Measurements from ENCODE around the gene SPATA20.

Gene SPATA20

DNA sequence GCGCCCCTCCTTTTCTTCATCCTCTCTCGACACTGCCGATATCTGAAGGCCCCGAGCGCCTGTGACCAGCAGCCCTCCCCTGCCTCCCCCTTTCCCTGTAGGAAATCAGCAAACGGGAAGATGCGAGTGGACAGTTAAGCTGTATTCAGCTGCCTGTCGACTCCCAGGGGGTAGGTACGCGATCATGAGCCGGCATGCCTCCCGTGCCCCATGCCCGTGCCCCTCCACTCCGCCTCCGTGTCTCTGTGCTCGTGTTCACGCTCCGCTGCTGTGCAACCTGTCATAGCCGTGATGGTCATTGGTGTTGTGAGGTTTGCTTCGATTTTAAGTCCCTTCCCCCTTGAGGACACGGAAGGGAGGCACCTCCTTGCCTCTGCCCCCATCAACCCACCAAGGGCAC is 47.9 kb downstream of the SPATA20 start:
- Histone ChIP-seq H4K20me1 (ENCODE audit: insufficient read depth, low read length) (no peaks in the 10 kb centered on the region), H3K36me3 (replicated peaks; ENCODE audit: low read depth, low read length) (no peaks in the 10 kb centered on the region), H3K4me2 (ENCODE audit: low read length) (no peak overlapping the region), H3K4me3 (ENCODE audit: low read length) (no peak overlapping the region), H3K4me1 (ENCODE audit: low read length) (peaks cover 4% of the 10 kb centered on the region), H3K79me2 (ENCODE audit: low read length) (no peaks in the 10 kb centered on the region), H3K27me3 (ENCODE audit: low read depth, low read length) (peaks cover 13% of the 10 kb centered on the region; the same call in 1 of the 2 replicates), H3K9me3 (ENCODE audit: insufficient read depth, low read length) (no peaks in the 10 kb centered on the region), H2AFZ (ENCODE audit: low read depth, low read length) (no peak overlapping the region), H3K9ac (ENCODE audit: low read length) (no peak overlapping the region), H3K27ac (ENCODE audit: low read length) (no peak overlapping the region)
- TF ChIP-seq, protein P1, sequence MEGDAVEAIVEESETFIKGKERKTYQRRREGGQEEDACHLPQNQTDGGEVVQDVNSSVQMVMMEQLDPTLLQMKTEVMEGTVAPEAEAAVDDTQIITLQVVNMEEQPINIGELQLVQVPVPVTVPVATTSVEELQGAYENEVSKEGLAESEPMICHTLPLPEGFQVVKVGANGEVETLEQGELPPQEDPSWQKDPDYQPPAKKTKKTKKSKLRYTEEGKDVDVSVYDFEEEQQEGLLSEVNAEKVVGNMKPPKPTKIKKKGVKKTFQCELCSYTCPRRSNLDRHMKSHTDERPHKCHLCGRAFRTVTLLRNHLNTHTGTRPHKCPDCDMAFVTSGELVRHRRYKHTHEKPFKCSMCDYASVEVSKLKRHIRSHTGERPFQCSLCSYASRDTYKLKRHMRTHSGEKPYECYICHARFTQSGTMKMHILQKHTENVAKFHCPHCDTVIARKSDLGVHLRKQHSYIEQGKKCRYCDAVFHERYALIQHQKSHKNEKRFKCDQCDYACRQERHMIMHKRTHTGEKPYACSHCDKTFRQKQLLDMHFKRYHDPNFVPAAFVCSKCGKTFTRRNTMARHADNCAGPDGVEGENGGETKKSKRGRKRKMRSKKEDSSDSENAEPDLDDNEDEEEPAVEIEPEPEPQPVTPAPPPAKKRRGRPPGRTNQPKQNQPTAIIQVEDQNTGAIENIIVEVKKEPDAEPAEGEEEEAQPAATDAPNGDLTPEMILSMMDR (IDR thresholded peaks at IDR 0.05; ENCODE audit: low read depth, low read length): no peak

DNA sequence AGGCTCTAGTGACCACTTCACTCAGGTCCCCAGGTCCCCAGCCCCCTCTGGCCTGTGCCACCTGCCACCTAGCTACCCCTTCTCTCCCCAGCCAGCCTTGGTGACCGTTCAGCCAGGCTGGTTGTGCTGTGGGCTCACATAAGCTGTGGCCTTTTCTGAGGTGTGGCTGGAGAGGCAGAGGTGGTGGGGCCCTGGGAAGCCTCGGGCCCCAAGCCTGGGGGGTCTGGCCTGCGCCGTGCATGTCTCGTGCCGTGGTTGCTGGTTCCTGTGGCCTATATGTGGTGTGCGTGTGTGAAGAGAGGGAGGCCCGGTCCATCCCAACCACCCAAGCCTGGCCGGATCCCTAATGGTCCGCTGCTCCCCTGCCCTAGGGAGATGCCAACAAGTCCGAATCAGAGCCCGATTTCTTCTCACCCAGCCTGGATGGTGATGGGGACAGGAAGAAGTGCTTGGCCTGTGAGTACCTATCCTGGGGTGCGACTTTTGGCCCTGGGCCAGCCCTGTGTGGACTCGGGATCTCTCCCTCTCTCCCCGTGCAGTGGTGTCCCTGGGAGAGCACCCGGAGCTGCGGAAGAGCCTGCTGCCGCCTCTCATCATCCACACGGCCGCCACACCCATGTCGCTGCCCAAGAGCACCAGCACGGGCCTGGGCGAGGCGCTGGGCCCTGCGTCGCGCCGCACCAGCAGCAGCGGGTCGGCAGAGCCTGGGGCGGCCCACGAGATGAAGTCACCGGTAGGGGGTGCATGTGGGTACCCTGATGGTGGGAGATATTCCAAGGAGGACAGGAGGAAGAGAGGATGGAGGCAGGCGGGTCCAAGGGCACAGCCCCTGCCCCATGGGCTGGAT is 49.4 kb downstream of the SPATA20 start:
- Histone ChIP-seq H3K27ac (ENCODE audit: low read length) (no peak overlapping the region), H4K20me1 (ENCODE audit: insufficient read depth, low read length) (no peaks in the 10 kb centered on the region)

DNA sequence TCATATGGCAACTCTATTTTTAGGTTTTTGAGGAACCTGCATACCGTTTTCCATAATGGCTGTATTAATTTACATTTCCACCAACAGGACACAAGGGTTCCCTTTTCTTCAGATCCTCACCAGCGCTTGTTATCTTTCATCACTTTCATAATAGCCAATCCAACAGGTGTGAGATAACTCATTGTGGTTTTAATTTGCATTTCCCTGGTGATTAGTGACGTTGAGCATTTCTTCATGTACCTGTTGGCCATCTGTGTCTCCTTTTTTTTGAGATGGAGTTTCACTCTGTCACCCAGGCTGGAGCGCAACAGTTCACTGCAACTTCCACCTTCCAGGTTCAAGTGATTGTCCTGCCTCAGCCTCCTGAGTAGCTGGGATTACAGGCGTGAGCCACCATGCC is 51.5 kb downstream of the SPATA20 start:
- Histone ChIP-seq H3K27ac (ENCODE audit: low read length) (no peak overlapping the region), H3K4me3 (ENCODE audit: low read length) (no peak overlapping the region), H3K27me3 (ENCODE audit: low read depth, low read length) (peaks cover 35% of the 10 kb centered on the region), H3K9ac (ENCODE audit: low read length) (no peak overlapping the region), H3K36me3 (replicated peaks; ENCODE audit: low read depth, low read length) (no peaks in the 10 kb centered on the region), H3K79me2 (ENCODE audit: low read length) (no peaks in the 10 kb centered on the region), H3K9me3 (ENCODE audit: insufficient read depth, low read length) (no peaks in the 10 kb centered on the region), H3K4me2 (ENCODE audit: low read length) (no peak overlapping the region), H4K20me1 (ENCODE audit: insufficient read depth, low read length) (no peaks in the 10 kb centered on the region), H2AFZ (ENCODE audit: low read depth, low read length) (no peak overlapping the region), H3K4me1 (ENCODE audit: low read length) (peaks cover 4% of the 10 kb centered on the region)
- TF ChIP-seq, protein P1 (IDR thresholded peaks at IDR 0.05; ENCODE audit: low read depth, low read length): no peak
- TF ChIP-seq EZH2phosphoT487 (IDR thresholded peaks at IDR 0.05; ENCODE audit: low read depth): no peak

More for the DNA sequence above, 49.4 kb downstream of the SPATA20 start:
- TF ChIP-seq, protein P1 (IDR thresholded peaks at IDR 0.05; ENCODE audit: low read depth, low read length): no peak
- no peak for TF ChIP-seq EZH2phosphoT487 (IDR thresholded peaks at IDR 0.05; ENCODE audit: low read depth)
- Histone ChIP-seq H3K4me1 (ENCODE audit: low read length) (peaks cover 4% of the 10 kb centered on the region), H3K79me2 (ENCODE audit: low read length) (no peaks in the 10 kb centered on the region), H3K9ac (ENCODE audit: low read length) (no peak overlapping the region), H3K36me3 (replicated peaks; ENCODE audit: low read depth, low read length) (no peaks in the 10 kb centered on the region), H2AFZ (ENCODE audit: low read depth, low read length) (no peak overlapping the region), H3K27me3 (ENCODE audit: low read depth, low read length) (peaks cover 26% of the 10 kb centered on the region), H3K9me3 (ENCODE audit: insufficient read depth, low read length) (no peaks in the 10 kb centered on the region), H3K4me2 (ENCODE audit: low read length) (no peak overlapping the region), H3K4me3 (ENCODE audit: low read length) (no peak overlapping the region)

DNA sequence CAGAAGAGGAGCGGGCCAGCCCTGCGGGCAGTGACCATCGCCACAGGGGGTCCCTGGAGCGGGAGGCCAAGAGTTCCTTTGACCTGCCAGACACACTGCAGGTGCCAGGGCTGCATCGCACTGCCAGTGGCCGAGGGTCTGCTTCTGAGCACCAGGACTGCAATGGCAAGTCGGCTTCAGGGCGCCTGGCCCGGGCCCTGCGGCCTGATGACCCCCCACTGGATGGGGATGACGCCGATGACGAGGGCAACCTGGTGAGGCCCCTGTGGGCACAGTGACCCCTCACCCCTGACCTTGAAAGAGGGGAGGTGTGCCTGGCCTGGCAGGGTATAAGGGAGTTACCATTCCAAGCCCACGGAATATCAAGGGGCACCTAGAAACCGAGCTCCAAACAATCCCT is 52.6 kb downstream of the SPATA20 start:
- Histone ChIP-seq H3K27me3 (ENCODE audit: low read depth, low read length) (peaks cover 44% of the 10 kb centered on the region), H3K4me2 (ENCODE audit: low read length) (no peak overlapping the region), H3K4me1 (ENCODE audit: low read length) (peaks cover 4% of the 10 kb centered on the region), H3K9ac (ENCODE audit: low read length) (no peak overlapping the region), H3K36me3 (replicated peaks; ENCODE audit: low read depth, low read length) (no peaks in the 10 kb centered on the region), H4K20me1 (ENCODE audit: insufficient read depth, low read length) (no peaks in the 10 kb centered on the region), H2AFZ (ENCODE audit: low read depth, low read length) (no peak overlapping the region), H3K79me2 (ENCODE audit: low read length) (no peaks in the 10 kb centered on the region), H3K4me3 (ENCODE audit: low read length) (no peak overlapping the region), H3K9me3 (ENCODE audit: insufficient read depth, low read length) (no peaks in the 10 kb centered on the region), H3K27ac (ENCODE audit: low read length) (no peak overlapping the region)
- TF ChIP-seq, protein P1 (IDR thresholded peaks at IDR 0.05; ENCODE audit: low read depth, low read length): no peak
- no peak for TF ChIP-seq EZH2phosphoT487 (IDR thresholded peaks at IDR 0.05; ENCODE audit: low read depth)

All from OCI-LY3 (cell line).